OCI-LY1 (cell line): ENCODE results near the gene DYRK2.

Experiments used
- H2AFZ ChIP-seq: fragments of 200-600 bp; sonication (generic), shearing (Covaris generic); 2 replicates; pipeline ENCODE4 v1.6.0; 2014; ENCODE audit warnings: antibody characterized with exemption, mild to moderate bottlenecking, low read length
- H3F3A ChIP-seq: fragments of 200-600 bp; sonication (generic), shearing (Covaris generic); 2 replicates; pipeline ENCODE4 v1.6.0; 2014; ENCODE audit warnings: mild to moderate bottlenecking, antibody characterized with exemption, low read length, moderate library complexity; ENCODE audit not compliant: insufficient read depth
- H3K27ac ChIP-seq: fragments of 200-600 bp; sonication (generic); 2 replicates; pipeline ENCODE4 v1.5.1; 2014; ENCODE audit warnings: low read length, mixed run types, mild to moderate bottlenecking, low read depth; ENCODE audit not compliant: poor library complexity, severe bottlenecking
- H3K27me3 ChIP-seq: fragments of 200-600 bp; sonication (generic); 2 replicates; pipeline ENCODE4 v1.6.0; 2014; ENCODE audit warnings: antibody characterized with exemption, mild to moderate bottlenecking, low read length, moderate library complexity; ENCODE audit not compliant: insufficient read depth
- H3K36me3 ChIP-seq: fragments of 200-600 bp; sonication (generic); 2 replicates; pipeline ENCODE4 v1.6.1; 2014; ENCODE audit warnings: mild to moderate bottlenecking, antibody characterized with exemption, low read length, moderate library complexity, mixed read lengths; ENCODE audit not compliant: insufficient read depth
- H3K4me1 ChIP-seq: fragments of 200-600 bp; sonication (generic); 2 replicates; pipeline ENCODE4 v1.5.1; 2014; ENCODE audit warnings: mild to moderate bottlenecking, low read length, moderate library complexity; ENCODE audit not compliant: insufficient read depth, severe bottlenecking
- H3K4me2 ChIP-seq: fragments of 200-600 bp; sonication (generic), shearing (Covaris generic); 2 replicates; pipeline ENCODE4 v1.6.1; 2014; ENCODE audit warnings: low read length
- H3K4me3 ChIP-seq: fragments of 200-600 bp; sonication (generic); 2 replicates; pipeline ENCODE4 v1.5.1; 2014; ENCODE audit warnings: low read length, low read depth, mild to moderate bottlenecking, mixed read lengths; ENCODE audit not compliant: poor library complexity, severe bottlenecking
- H3K79me2 ChIP-seq: fragments of 200-600 bp; shearing (Covaris generic); 2 replicates; pipeline ENCODE4 v1.6.1; 2016; ENCODE audit warnings: mixed run types, low read length, mixed read lengths; ENCODE audit not compliant: insufficient read depth
- H3K9ac ChIP-seq: fragments of 200-600 bp; sonication (generic), shearing (Covaris generic); 2 replicates; pipeline ENCODE4 v1.6.1; 2014; ENCODE audit warnings: mild to moderate bottlenecking, low read length, mixed read lengths
- H3K9me2 ChIP-seq: fragments of 200-600 bp; sonication (generic), shearing (Covaris generic); 2 replicates; pipeline ENCODE4 v1.6.1; 2014; ENCODE audit warnings: low read depth, mild to moderate bottlenecking, low read length, mixed read lengths
- H3K9me3 ChIP-seq: fragments of 200-600 bp; shearing (Covaris generic); 2 replicates; pipeline ENCODE4 v1.6.1; 2014; ENCODE audit warnings: low read length, mixed read lengths
- H4K20me1 ChIP-seq: fragments of 200-600 bp; sonication (generic), shearing (Covaris generic); 2 replicates; pipeline ENCODE4 v1.6.0; 2016; ENCODE audit warnings: mild to moderate bottlenecking, low read length; ENCODE audit not compliant: insufficient read depth
- EZH2 ChIP-seq: fragments of 200-600 bp; sonication (generic), shearing (Covaris generic); IDR thresholded peaks from 2 replicates; pipeline ENCODE4 v1.8.0; 2017; ENCODE audit warnings: borderline replicate concordance, mixed run types, mild to moderate bottlenecking, antibody characterized with exemption, low read length, moderate library complexity, mixed read lengths
- TF ChIP-seq, protein P1 (sequence below): fragments of 200-600 bp; sonication (generic), shearing (Covaris generic); IDR thresholded peaks from 2 replicates; pipeline ENCODE4 v1.5.1; 2017; ENCODE audit warnings: mild to moderate bottlenecking, antibody characterized with exemption, low read length, moderate library complexity, mixed read lengths

The DYRK2 gene

DNA sequence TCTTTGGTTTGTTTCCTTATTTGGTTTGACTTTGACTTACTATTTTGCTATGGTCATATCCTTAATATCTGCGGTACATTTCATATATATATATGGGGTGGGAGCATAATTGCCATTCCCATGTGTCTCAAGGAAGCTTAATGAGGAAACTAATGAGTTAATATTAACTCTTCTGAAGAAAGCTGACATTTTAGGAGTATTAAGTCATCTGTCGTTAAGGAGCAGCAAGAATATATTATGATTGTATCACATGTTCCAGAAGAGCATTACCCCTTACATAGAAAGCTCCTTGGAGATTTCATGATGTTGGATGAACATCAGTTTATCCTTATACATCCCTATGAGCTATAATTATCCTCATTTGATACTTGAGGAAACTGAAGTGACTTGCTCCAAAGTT lies 15.6 kb downstream of the DYRK2 start:
- no peaks in the 10 kb centered on the region for H3F3A ChIP-seq
- H3K9me2 ChIP-seq, result no peaks in the 10 kb centered on the region
- TF ChIP-seq, protein P1, sequence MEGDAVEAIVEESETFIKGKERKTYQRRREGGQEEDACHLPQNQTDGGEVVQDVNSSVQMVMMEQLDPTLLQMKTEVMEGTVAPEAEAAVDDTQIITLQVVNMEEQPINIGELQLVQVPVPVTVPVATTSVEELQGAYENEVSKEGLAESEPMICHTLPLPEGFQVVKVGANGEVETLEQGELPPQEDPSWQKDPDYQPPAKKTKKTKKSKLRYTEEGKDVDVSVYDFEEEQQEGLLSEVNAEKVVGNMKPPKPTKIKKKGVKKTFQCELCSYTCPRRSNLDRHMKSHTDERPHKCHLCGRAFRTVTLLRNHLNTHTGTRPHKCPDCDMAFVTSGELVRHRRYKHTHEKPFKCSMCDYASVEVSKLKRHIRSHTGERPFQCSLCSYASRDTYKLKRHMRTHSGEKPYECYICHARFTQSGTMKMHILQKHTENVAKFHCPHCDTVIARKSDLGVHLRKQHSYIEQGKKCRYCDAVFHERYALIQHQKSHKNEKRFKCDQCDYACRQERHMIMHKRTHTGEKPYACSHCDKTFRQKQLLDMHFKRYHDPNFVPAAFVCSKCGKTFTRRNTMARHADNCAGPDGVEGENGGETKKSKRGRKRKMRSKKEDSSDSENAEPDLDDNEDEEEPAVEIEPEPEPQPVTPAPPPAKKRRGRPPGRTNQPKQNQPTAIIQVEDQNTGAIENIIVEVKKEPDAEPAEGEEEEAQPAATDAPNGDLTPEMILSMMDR, result no peak
- TF ChIP-seq EZH2, result no peak
- no peak overlapping the region for H2AFZ ChIP-seq
- no peaks in the 10 kb centered on the region for H3K9me3 ChIP-seq
- H3K27ac ChIP-seq, result no peak overlapping the region
- no peak overlapping the region for H3K4me3 ChIP-seq
- no peak overlapping the region for H3K4me2 ChIP-seq
- H4K20me1 ChIP-seq, result no peaks in the 10 kb centered on the region
- peaks cover 13% of the 10 kb centered on the region; the same call in 1 of the 2 replicates for H3K79me2 ChIP-seq
- peaks cover 31% of the 10 kb centered on the region; the same call in 1 of the 2 replicates for H3K36me3 ChIP-seq
- no peaks in the 10 kb centered on the region for H3K4me1 ChIP-seq
- no peaks in the 10 kb centered on the region for H3K27me3 ChIP-seq
- H3K9ac ChIP-seq, result no peak overlapping the region

GRCh38 chr12:67665679-67666078 lies 17.1 kb downstream of the DYRK2 start:
- H3K27me3 ChIP-seq, result no peaks in the 10 kb centered on the region
- H3K4me1 ChIP-seq, result no peaks in the 10 kb centered on the region
- H3K9ac ChIP-seq, result no peak overlapping the region
- 0 out of 2 replicates have a peak, but pooled peaks cover 5% of the 10 kb centered on the region for H3K79me2 ChIP-seq
- H3K9me3 ChIP-seq, result no peaks in the 10 kb centered on the region
- H4K20me1 ChIP-seq, result no peaks in the 10 kb centered on the region
- H3F3A ChIP-seq, result no peaks in the 10 kb centered on the region
- no peak overlapping the region for H3K4me2 ChIP-seq
- no peak for TF ChIP-seq EZH2
- TF ChIP-seq, protein P1, result no peak
- no peak overlapping the region for H2AFZ ChIP-seq
- no peaks in the 10 kb centered on the region for H3K9me2 ChIP-seq
- H3K27ac ChIP-seq, result no peak overlapping the region
- peaks cover 17% of the 10 kb centered on the region; the same call in 1 of the 2 replicates for H3K36me3 ChIP-seq
- H3K4me3 ChIP-seq, result no peak overlapping the region

DNA sequence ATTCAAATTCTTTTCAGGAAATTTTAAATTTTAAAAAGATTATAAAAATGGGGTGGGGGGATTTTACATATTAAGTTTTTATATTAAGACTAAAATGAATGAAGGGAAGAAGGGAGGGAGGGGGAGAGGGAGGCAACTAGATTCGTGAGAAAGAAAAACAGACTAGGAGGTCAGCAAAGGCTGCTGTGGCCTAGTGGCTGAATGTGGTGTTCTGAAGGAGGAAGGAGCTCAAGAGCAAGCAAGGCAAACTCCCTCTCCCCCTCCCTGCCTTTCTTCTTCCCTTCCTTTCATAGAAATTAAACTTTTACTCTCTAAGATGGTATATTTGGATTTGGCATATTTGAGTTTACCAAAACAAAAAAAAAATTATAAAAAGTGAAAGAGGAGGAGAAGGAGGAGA lies 18.1 kb downstream of the DYRK2 start:
- no peak overlapping the region for H3K9ac ChIP-seq
- no peak overlapping the region for H3K4me3 ChIP-seq
- no peak overlapping the region for H2AFZ ChIP-seq
- no peaks in the 10 kb centered on the region for H3K27me3 ChIP-seq
- no peaks in the 10 kb centered on the region for H3K4me1 ChIP-seq
- H3K27ac ChIP-seq, result no peak overlapping the region
- no peak for TF ChIP-seq EZH2
- TF ChIP-seq, protein P1, result no peak
- H3F3A ChIP-seq, result no peaks in the 10 kb centered on the region
- peaks cover 7% of the 10 kb centered on the region; the same call in 1 of the 2 replicates for H3K36me3 ChIP-seq
- H3K4me2 ChIP-seq, result no peak overlapping the region
- no peaks in the 10 kb centered on the region for H3K9me3 ChIP-seq
- H4K20me1 ChIP-seq, result no peaks in the 10 kb centered on the region
- H3K9me2 ChIP-seq, result no peaks in the 10 kb centered on the region
- H3K79me2 ChIP-seq, result no peaks in the 10 kb centered on the region
